Measurements from ENCODE around the gene ZNF688. TPM values are rescaled to one million over a fixed set of nuclear protein-coding genes. Genes with fewer than 3 reads are reported as not detected.

ZNF688 gene
- total RNA-seq, 4 donors from 2014 or later: 9.9 to 33.0 (median 20.0) TPM

- Histone ChIP-seq H3K27me3 (no peaks in the 10 kb centered on the region), H3K36me3 (peaks cover 21% of the 10 kb centered on the region), H3K4me3 (peak overlapping the region; percentile 83), H3K9me3 (no peaks in the 10 kb centered on the region), H3K4me1 (peaks cover 23% of the 10 kb centered on the region), H3K27ac (peak overlapping the region; percentile 95)
- TF ChIP-seq POLR2A (IDR thresholded peaks at IDR 0.05) (no peak), CTCF (IDR thresholded peaks at IDR 0.05) (peak; percentile 23 to 83)
- 29% methylated on average over 9 of the region's 12 CpGs for WGBS
- DNase-seq (ENCODE audit: low spot score in 2 of 2): peak in 1 of 2 donors; percentile 85
Observed at GRCh38 chr16:30535777-30536190, 35.7 kb downstream of the ZNF688 start.

- H3K27me3 ChIP-seq: no peaks in the 10 kb centered on the region
- WGBS: 5% methylated on average over 18 of the region's 18 CpGs
- H3K27ac ChIP-seq: peak overlapping the region; percentile 95
- peaks cover 23% of the 10 kb centered on the region for H3K4me1 ChIP-seq
- no peaks in the 10 kb centered on the region for H3K9me3 ChIP-seq
- TF ChIP-seq POLR2A (IDR thresholded peaks at IDR 0.05) (no peak), POLR2AphosphoS5 (IDR thresholded peaks at IDR 0.05) (peak in 1 of 3 donors; percentile 55)
- peaks cover 25% of the 10 kb centered on the region for H3K36me3 ChIP-seq
- DNase-seq (ENCODE audit: low spot score in 2 of 2): no peak
- H3K4me3 ChIP-seq: peak overlapping the region; percentile 83
Observed at GRCh38 chr16:30535106-30535776, 36.3 kb downstream of the ZNF688 start.

- WGBS: under 1% methylated on average over 34 of the region's 70 CpGs
- Histone ChIP-seq H3K27ac (peak within 1 kb of the TSS; percentile 95), H3K4me1 (peaks cover 26% of the 10 kb centered on the region), H3K4me3 (peak within 1 kb of the TSS; percentile 83), H3K27me3 (no peaks in the 10 kb centered on the region), H3K9me3 (no peaks in the 10 kb centered on the region), H3K36me3 (peaks cover 25% of the 10 kb centered on the region)
- TF ChIP-seq POLR2AphosphoS5 (IDR thresholded peaks at IDR 0.05): peak in 2 of 3 donors; percentile 68 to 86
- no peak for TF ChIP-seq EP300 (IDR thresholded peaks at IDR 0.05)
- TF ChIP-seq CTCF (IDR thresholded peaks at IDR 0.05): no peak
- TF ChIP-seq POLR2A (IDR thresholded peaks at IDR 0.05): peak in 1 of 2 donors; percentile 67
- DNase-seq (ENCODE audit: low spot score in 2 of 2): peak; percentile 94 to 96
Observed at GRCh38 chr16:30534368-30535105, 37.0 kb downstream of the ZNF688 start, which contains the start of gene ZNF747. Gene ZNF747 (minus strand): TSS chr16:30534858. CDS start chr16:30534679, 179 bp downstream.

GRCh38 chr16:30533748-30534367 is 37.7 kb downstream of the ZNF688 start:
- peaks cover 32% of the 10 kb centered on the region for H3K4me1 ChIP-seq
- no peaks in the 10 kb centered on the region for H3K27me3 ChIP-seq
- H3K36me3 ChIP-seq: peaks cover 25% of the 10 kb centered on the region
- peak overlapping the region; percentile 83 for H3K4me3 ChIP-seq
- 24% methylated on average over 16 of the region's 29 CpGs for WGBS
- DNase-seq (ENCODE audit: low spot score in 2 of 2): no peak
- H3K27ac ChIP-seq: peak overlapping the region; percentile 95
- no peaks in the 10 kb centered on the region for H3K9me3 ChIP-seq
- TF ChIP-seq POLR2AphosphoS5 (IDR thresholded peaks at IDR 0.05): no peak
- no peak for TF ChIP-seq EP300 (IDR thresholded peaks at IDR 0.05)
- TF ChIP-seq CTCF (IDR thresholded peaks at IDR 0.05): no peak
- TF ChIP-seq POLR2A (IDR thresholded peaks at IDR 0.05): no peak

GRCh38 chr16:30533146-30533522 is 38.4 kb downstream of the ZNF688 start:
- DNase-seq (ENCODE audit: low spot score in 2 of 2): no peak
- 72% methylated on average over 11 of the region's 11 CpGs for WGBS
- Histone ChIP-seq H3K9me3 (no peaks in the 10 kb centered on the region), H3K27me3 (no peaks in the 10 kb centered on the region), H3K27ac (no peak overlapping the region), H3K4me3 (no peak overlapping the region), H3K36me3 (peaks cover 25% of the 10 kb centered on the region), H3K4me1 (peaks cover 40% of the 10 kb centered on the region)
- no peak for TF ChIP-seq POLR2A (IDR thresholded peaks at IDR 0.05)
- no peak for TF ChIP-seq CTCF (IDR thresholded peaks at IDR 0.05)
- no peak for TF ChIP-seq POLR2AphosphoS5 (IDR thresholded peaks at IDR 0.05)
- no peak for TF ChIP-seq EP300 (IDR thresholded peaks at IDR 0.05)

Measured in suprapubic skin (tissue), 4 donors.